NT2/D1 (cell line): Measurements from ENCODE around the gene FRS2.

Experiments
- YY1 ChIP-seq: IDR thresholded peaks from 2 replicates; pipeline ENCODE4 v1.6.1; 2011; ENCODE audit not compliant: insufficient read length, insufficient read depth
- ZNF274 ChIP-seq: IDR thresholded peaks from 2 replicates; pipeline ENCODE4 v1.6.1; 2011; ENCODE audit warnings: mild to moderate bottlenecking, low read depth, low read length

DNA sequence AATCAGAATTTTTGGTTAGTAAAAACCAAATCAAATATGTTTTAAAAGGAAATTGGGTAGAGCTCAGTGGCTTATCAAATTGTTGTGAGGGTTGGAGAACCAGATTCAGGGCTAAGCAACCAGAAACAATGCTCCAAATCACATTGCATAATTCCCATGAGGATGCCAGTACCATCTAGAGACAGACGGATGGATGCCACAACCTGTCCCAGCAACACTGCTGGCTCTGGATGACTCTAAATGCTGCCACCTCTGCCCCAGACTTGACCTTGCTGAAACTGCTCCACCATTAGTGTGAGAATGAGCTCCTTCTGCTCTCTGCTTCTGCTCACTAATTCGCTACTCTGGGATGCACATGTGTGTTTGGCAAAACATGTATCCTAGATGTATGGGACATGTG lies 43.9 kb downstream of the FRS2 start:
- TF ChIP-seq ZNF274 (no peak), YY1 (no peak)
